Fibroblast of lung (primary cell): ENCODE data around the gene TSHZ3.

Source experiments
- CTCF ChIP-seq, 2 donors: IDR thresholded peaks in 1 of 2; conservative IDR thresholded peaks in 1 of 2; 1 replicate in 1 of 2; 2 replicates in 1 of 2; pipeline ENCODE4 v1.5.1; 2011 to 2012; ENCODE audit warnings: low read length in 2 of 2, control low read depth in 1 of 2, inconsistent platforms in 1 of 2, low read depth in 1 of 2, mild to moderate bottlenecking in 1 of 2
- EZH2 ChIP-seq: IDR thresholded peaks from 2 replicates; pipeline ENCODE4 v1.5.1; 2012; ENCODE audit warnings: low read length, control low read depth, mild to moderate bottlenecking; ENCODE audit errors: missing control alignments

DNA sequence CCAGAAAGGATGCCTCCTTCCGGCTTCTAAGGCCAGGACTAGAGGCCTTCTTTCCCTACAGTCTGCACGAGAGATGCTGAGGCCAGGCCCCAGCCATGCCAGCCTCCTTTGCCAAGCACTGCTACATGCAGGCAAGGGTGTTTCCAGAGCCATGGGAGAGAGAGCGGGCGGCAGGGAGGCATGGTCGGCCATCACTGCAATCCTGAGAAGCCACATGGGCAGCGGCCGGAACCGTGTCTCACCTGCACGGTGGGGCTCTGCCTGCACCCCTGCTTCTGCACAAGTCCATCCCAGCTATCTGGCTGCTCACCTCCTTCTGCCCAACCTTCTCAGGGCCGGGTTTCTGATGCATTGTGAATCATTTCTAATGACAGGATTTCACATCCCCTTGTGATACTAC, 35.1 kb downstream of the TSHZ3 start:
- no peak for TF ChIP-seq CTCF (conservative IDR thresholded peaks at IDR 0.05 in 1 of 2, IDR thresholded peaks at IDR 0.05 in 1 of 2; ENCODE audit: low read depth in 1 of 2, low read length in 2 of 2)
- no peak for TF ChIP-seq EZH2
